ENCODE data around the gene RMND5B. TPM values are rescaled to one million over a fixed set of nuclear protein-coding genes. Genes with fewer than 3 reads are reported as not detected.
"Not testable (repeated sequence)": the region's sequence is repeated elsewhere in the genome, so short reads cannot be mapped to it uniquely, and the experiment has no call there.

The RMND5B gene
- total and polyA plus RNA-seq, 8 donors = 12.1 to 29.8 (median 18.1) TPM

DNA sequence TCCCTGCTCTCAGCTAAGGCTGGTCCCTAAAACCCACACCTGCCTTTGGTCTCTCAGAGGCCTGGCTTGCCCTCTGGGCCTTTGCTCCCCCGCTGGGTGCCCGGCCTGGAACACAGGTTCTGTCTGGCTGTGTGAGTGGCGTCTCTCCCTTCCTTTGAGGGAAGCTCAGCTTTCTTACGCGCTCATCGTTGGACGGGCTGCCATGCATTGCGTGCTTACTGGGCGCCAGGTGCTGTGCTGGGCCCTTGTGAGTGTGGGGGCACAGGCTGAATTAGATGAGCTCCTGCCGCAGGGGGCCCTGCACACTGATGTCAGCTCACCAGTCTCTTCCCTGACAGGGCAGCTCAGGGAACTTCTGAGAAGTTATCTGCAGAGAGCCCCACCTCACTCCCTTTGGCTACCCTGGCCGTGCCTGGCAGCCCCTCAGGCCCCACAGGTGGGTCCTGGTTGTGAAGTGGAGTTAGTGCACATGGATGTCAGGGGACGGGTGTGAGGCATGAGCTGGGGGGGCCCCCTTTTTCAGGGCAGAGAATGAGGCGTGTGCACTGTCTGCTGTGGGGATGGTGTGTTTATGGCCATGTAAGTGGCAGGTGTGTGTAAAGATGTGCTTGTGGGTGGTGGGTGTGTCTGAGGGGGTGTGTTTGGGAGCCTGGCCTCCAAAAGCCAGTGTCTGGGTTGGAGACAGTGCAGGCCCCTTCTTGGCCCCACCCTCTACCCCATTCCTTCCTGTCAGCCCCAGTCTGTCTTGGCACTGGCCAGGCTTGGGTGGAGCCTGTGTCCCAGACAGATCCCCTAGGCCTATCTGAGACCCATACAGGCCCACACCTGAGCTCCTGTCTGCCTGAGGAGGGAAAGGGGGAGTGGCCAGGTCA, 7.5 kb upstream of the RMND5B start:
- Histone ChIP-seq H3K27ac (peak overlapping the region in 1 of 4 donors; percentile 8), H3K36me3 (no peaks in the 10 kb centered on the region), H3K27me3 (no peaks in the 10 kb centered on the region), H3K4me1 (peaks cover 6 to 7% (median 6%) of the 10 kb centered on the region in 3 donors), H3K9me3 (no peaks in the 10 kb centered on the region), H3K4me3 (no peak overlapping the region)
- intact Hi-C loops (cut with DNase I) = no loop called here
- DNase-seq (no peak), ATAC-seq (no peak), FAIRE-seq (no peak)
- 89 to 95% methylated on average over 13 of the region's 13 CpGs for WGBS, 2 donors
- TF ChIP-seq, protein P1, sequence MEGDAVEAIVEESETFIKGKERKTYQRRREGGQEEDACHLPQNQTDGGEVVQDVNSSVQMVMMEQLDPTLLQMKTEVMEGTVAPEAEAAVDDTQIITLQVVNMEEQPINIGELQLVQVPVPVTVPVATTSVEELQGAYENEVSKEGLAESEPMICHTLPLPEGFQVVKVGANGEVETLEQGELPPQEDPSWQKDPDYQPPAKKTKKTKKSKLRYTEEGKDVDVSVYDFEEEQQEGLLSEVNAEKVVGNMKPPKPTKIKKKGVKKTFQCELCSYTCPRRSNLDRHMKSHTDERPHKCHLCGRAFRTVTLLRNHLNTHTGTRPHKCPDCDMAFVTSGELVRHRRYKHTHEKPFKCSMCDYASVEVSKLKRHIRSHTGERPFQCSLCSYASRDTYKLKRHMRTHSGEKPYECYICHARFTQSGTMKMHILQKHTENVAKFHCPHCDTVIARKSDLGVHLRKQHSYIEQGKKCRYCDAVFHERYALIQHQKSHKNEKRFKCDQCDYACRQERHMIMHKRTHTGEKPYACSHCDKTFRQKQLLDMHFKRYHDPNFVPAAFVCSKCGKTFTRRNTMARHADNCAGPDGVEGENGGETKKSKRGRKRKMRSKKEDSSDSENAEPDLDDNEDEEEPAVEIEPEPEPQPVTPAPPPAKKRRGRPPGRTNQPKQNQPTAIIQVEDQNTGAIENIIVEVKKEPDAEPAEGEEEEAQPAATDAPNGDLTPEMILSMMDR (IDR thresholded peaks at IDR 0.05) = no peak

DNA sequence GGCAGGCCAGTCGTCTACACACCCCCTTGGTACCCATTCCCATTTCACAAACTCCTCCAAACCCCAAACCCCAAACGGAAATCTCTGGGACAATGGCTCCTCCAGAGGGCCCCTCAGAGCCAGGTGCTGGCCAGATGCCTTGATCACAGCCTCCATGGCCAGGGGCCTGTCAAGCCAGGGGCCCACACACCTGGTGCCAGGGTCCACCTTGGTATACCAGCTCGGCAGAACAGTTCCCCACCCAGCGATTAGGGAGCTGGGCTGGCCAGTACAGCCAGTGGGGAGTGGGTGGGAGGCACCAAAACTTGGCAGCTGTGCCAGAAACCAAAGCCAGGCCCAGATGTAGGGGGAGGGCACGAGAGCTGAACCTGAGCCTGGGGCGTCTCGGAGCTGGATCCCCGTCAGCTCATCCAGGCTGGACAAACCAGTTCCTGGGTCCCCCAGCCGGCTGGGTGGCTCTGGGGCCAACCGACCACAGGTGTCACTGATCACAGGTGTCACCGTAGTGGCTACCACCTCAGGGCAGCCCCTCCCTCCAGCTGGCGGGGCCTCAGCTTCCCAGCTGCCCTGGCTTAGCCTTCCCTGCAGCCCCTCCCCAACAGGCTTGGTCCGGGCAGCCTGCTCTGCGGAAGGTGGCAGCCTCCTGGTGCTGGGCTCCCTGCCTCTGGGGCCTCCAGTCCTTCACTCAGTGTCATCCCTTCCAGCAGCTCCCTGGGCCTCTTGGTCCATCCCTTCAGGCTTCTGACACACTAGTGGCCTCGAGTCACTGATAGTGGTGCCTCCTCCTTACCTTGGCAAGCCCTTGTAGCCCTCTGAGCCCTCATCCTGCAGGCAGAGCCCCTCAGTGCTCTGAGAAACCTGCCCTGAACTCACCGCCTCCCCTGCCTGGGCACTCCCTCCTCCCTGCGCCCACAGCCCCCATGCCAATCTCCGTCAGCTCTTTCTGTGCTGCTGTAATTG, 6.6 kb upstream of the RMND5B start:
- FAIRE-seq (no peak), ATAC-seq (peak in 1 of 4 donors; percentile 29), DNase-seq (peak in 1 of 6 donors; percentile 30)
- WGBS, 2 donors = 65 to 71% methylated on average over 18 of the region's 18 CpGs
- Histone ChIP-seq H3K4me3 (no peak overlapping the region), H3K9me3 (no peaks in the 10 kb centered on the region), H3K27me3 (no peaks in the 10 kb centered on the region), H3K4me1 (peaks cover 6 to 7% (median 6%) of the 10 kb centered on the region in 3 donors), H3K36me3 (no peaks in the 10 kb centered on the region), H3K27ac (peak overlapping the region in 1 of 4 donors; percentile 8)
- intact Hi-C loops (cut with DNase I) = no loop called here
- TF ChIP-seq, protein P1 (IDR thresholded peaks at IDR 0.05) = no peak

DNA sequence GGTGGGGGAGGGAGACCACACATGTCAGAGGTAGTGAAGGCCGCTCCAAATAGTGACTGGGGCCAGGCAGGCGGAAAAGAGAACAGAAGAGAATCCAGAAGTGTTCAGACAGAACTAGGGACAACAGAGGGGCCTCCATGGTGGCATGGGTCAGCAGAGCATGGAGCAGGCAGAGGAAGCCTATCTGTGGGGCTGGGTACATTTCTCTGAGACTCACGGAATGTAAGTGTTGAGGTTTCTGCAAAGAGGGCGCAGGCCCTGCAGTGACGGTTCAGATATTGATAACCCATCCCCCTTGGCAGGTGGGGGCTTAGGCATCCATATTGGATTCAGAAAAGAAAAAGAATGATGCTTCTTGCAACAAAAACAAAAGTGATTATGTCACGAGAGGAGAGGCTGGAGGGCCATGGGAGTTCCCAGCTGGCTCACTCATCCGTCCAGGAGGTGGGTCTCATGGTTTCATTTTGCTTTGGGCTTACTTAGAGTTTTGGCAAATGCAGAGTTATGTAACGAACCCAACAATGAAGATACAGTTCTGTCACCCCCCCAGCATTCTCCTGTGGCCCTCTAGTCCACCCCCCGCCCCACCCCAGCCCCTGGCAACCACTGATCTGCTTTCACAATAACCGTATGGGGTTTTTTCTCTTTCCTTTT, 5.4 kb upstream of the RMND5B start:
- ATAC-seq (no peak), FAIRE-seq (no peak), DNase-seq (no peak)
- no peak overlapping the region for H3K4me3 ChIP-seq
- WGBS, 2 donors = 81 to 88% methylated on average over 10 of the region's 10 CpGs
- H3K36me3 ChIP-seq = no peaks in the 10 kb centered on the region
- no peaks in the 10 kb centered on the region for H3K9me3 ChIP-seq
- H3K27ac ChIP-seq = no peak overlapping the region
- H3K27me3 ChIP-seq = no peaks in the 10 kb centered on the region
- intact Hi-C loops (cut with DNase I) = no loop called here
- TF ChIP-seq, protein P1 (IDR thresholded peaks at IDR 0.05) = no peak
- H3K4me1 ChIP-seq = peaks cover 6 to 7% (median 6%) of the 10 kb centered on the region in 3 donors

DNA sequence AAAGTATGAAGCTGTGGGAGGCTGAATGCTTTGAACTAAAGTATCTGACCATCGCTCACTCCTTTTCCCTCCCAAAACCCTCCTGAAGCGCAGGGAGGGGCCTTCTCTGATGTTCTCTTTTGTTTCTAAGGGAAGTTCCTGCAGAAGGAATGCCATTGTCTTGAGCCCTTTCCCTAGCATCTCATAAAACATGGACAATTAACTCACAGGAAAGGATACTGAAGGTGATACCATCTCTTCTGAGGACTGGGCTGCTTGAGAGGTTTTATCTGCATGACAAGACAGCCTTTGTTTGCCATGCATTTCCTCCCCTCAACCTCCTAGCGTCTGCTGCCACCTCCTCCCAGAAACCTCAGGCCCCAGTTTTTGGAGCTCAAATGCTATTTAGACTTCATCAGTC, 4.3 kb upstream of the RMND5B start:
- intact Hi-C loops (cut with DNase I) = no loop called here
- Histone ChIP-seq H3K4me1 (peaks cover under 1 to 2% (median under 1%) of the 10 kb centered on the region in 3 donors), H3K4me3 (no peak overlapping the region), H3K36me3 (no peaks in the 10 kb centered on the region), H3K27me3 (no peaks in the 10 kb centered on the region), H3K27ac (no peak overlapping the region), H3K9me3 (no peaks in the 10 kb centered on the region)
- DNase-seq (no peak), FAIRE-seq (no peak), ATAC-seq (no peak)
- 75 to 90% methylated on average over 3 of the region's 3 CpGs for WGBS, 2 donors
- TF ChIP-seq, protein P1 (IDR thresholded peaks at IDR 0.05) = no peak

DNA sequence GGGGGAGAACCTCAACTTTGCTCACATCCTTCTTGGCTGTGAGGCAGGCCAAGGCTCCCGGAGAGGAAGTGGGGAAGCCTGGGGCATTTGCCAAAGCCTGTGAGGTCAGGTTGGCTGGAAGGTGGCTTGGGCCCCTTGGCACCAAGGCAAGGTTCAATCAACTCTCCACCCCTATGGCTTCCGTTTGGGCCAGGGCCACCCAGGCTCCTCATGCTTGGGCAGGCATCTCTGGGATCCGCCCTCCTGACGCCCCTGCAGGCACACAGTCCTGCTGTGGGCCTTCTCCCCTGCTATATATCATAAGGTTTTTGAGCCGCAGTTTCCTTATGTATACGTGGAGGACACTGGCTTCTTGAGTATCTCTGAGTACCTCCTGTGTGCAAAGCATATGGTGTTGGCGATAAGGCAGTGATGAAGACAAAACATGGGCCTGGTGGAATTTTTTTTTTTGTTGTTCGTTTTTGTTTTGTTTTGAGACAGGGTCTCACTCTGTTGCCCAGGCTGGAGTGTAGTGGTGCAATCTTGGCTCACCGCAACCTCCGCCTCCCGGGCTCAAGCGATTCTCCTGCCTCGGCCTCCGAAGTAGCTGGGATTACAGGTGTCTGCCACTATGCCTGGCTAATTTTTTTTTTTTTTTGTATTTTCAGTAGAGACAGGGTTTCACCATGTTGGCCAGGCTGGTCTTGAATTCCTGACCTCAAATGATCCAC, 3.4 kb upstream of the RMND5B start:
- intact Hi-C loops (cut with DNase I); FAIRE-seq: not testable (repeated sequence)

More for the DNA sequence above, 3.4 kb upstream of the RMND5B start:
- not testable (repeated sequence) for H3K4me3 ChIP-seq, H3K27me3 ChIP-seq, H3K4me1 ChIP-seq, ATAC-seq, H3K36me3 ChIP-seq, DNase-seq, H3K9me3 ChIP-seq, H3K27ac ChIP-seq
- 80 to 81% methylated on average over 14 of the region's 14 CpGs for WGBS, 2 donors

Data from pancreas (tissue), 10 donors.